HG02588 (cell line): ENCODE measurements around the gene CFAP210.

Experiments
- ATAC-seq: cut with Tn5 transposase; IDR thresholded peaks from one replicate; pipeline ENCODE4 v1.9.1; 2021; ENCODE audit warnings: mild to moderate bottlenecking, moderate library complexity; ENCODE audit not compliant: unreplicated experiment

CFAP210 gene

DNA sequence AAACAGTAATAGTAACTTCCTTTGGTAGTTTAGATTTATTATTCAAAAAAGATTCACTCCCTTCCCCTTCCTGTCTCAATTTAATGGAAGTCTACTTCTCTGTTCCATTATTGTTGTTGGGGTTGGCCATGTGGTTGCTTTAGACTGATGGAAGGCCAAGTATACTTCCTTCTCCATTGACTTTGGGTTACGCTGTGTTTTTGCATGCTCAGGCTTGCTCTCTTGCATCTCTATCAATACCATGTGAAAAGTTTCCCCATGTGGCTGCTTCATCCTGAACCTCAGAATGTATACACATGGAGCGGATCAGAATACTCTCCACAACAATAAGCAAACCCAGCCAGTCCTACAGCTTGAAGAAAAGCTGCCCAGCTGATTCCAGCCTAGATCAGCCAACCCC is 20.3 kb downstream of the CFAP210 start:
- no peak for ATAC-seq

DNA sequence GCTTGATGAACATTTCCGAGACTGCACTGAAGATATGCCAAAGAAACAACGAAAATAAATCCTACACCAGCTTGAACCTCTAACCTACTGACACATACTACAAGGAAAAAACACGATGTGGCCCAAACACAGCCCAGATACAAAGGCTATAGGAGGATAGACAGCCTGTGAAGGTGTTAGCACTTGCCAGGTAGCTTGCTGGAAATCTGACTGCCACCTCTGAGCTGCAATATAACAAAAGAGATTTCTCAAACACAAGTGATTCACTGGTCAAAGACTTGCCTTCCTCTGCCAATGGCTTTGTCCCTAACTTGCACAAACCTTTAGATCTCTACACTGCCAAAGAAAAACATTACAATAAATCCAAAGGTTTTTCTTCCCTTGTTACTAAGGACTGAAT is 21.1 kb downstream of the CFAP210 start:
- ATAC-seq, result no peak

DNA sequence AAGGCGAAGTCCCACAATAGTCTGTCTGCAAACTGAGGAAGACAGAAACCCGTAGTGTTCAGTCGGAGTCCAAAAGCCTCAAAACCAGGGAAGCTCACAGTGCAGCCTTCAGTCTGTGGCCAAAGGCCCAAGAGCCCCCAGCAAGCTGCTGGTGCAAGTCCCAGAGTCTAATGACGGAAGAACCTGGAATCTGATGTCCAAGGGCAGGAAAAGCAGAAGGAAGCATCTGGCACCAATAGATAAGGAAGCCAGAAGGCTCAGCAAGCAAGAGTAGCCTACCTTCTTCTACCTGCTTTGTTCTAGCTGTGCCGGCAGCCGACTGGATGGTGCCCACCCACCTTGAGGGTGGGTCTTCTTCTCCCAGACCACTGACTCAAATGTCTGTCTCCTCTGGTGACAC is 21.8 kb downstream of the CFAP210 start:
- ATAC-seq, result no peak

DNA sequence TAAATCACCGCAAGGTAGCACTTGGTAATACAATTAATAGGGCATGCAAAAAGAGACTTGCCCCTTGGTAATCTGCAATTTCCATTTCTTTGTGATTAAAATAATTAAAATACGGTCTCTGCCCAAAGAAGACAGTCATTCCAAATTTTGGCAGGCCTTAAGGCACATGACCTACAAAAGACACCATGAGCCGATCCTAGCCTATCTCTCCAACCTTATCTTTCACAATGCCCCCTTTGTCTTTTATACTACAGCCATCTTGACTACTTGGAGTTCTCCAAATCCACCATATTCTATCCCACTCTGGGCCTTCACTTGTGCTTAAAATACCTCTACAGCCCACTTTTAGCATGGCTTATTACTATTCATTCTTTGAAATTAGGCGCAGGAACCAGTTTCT is 23.3 kb downstream of the CFAP210 start:
- ATAC-seq, result no peak

DNA sequence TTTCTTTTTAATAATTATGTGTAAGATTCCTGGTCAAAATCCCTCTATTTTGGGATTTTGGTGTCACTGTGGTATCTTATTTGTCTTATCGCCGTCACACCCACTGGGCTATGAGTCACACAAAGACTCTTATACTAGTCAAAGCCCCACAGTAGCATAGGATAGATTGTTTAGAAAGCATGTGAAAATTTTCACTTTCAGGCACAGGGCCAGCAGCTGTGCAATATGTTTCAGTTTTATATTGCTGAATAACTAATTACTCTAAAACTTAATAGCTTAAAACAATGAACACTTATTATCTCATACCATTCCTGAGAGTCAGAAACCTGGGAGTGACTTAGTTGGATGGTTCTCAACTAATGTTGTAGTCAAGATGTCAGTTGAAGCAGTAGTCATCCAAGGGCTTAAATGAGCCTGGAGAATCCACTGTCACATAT is 24.0 kb downstream of the CFAP210 start:
- ATAC-seq, result no peak

DNA sequence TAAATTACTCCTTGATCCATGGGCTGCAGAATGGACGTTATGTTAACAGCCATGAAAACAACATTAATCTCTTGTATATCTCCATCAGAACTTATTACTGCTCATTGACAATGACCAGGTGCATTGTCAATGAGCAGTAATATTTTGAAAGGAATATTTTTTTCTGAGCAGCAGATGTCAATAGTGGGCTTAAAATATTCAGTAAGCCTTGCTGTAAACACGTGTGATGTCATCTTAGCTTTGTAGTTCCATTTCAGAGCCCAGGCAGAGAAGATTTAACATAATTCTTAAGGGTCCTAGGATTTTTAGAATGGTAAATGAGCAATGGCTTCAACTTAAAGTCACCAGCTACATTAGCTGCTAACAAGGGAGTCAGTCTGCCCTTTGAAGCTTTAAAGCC is 26.6 kb downstream of the CFAP210 start:
- no peak for ATAC-seq

DNA sequence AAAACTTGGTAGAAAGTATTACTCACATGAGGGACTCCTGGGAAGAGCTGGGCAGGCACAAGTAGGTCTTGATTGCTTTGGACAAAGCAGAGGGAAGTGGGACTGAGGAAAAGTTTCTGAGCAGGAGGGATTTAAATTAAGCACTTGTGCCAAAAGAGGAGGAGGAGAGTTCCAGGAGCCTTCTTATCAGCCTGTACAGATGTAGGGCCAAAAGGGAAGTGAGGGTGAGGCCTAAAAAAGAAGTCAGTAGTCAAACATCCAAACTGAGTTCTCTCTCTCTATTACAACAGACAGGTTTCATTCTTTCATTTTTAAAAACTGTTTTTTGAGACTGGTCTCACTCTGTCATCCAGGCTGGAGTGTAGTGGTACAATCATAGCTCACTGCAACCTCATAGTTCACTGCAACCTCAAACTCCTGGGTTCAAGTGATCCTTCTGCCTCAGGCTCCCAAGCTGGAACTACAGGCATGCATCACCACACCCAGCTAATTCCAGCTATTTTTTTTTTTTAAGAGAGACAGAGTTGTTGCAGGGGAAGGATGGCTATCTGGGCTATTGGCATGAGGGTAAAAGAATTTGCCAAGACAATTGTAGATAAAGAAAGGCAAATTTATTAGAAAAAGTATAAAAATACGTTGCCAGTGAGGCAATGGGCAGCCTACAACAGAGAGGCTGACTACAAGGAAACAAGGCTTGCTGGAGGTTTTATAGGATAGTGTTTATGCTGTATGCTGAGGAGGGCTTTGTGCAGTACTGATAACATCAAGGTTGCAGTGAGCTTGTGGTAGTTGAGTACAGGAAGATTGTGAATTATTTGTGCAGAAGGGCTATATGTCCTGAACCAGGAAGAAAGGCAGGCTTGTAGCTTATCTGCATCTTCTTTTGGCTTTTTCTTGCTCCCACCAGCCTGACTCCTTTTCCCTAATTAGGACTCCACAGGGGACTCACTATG is 29.0 kb downstream of the CFAP210 start:
- no peak for ATAC-seq

DNA sequence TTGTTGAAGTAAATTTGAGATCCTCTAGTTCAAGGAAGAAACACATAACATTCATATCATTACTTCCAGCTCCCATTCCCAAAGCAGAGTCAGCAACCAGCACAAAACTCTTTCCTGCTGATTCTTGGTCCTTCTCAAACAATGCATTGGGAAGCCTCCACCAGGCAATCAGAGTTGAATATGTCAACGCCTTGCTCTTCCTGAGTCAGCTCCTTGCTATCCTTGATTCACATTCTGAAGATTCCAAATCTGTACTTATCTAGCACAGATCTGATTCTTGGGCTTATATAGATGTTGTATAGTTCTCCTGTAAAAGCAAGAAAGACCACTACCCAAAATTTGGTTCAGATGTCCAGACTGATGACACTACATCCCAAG is 29.6 kb downstream of the CFAP210 start:
- ATAC-seq, result no peak

DNA sequence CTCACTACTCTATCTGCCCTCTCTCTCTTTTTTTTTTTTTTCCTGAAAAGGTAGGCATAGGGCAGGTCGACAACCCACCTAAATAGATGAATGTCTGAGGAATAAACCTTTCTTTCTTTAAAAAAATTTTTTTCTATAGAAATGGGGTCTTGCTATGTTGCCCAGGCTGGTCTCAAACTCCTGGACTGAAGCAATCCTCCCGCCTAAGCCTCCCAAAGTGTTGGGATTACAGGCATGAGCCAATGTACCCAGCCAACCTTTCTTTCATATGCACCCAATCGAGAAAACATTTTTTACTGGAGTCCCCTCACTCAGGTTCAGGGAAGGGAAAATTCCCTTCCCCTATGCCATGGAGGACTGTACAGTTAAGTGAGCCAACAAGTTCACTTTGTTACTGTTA is 31.0 kb downstream of the CFAP210 start:
- no peak for ATAC-seq

DNA sequence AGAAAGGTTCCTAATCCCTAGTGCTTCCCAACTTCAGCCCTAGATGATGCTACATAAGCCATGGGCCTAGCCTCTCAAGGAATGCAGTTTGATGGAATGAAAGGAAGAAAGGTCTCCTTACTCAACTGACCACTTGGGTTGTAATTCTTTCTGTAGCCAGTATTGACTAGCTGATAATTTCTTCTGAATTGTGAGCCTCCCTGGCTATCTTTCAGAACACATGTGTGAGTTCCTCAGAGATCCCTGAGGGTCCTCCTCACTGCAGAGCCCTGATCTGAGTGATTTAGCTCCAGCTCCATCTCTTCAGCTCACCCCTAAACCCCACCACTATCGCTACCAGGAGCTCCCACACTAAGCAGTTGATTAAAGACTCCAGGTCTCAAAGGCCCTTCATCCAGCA is 31.5 kb downstream of the CFAP210 start:
- no peak for ATAC-seq

DNA sequence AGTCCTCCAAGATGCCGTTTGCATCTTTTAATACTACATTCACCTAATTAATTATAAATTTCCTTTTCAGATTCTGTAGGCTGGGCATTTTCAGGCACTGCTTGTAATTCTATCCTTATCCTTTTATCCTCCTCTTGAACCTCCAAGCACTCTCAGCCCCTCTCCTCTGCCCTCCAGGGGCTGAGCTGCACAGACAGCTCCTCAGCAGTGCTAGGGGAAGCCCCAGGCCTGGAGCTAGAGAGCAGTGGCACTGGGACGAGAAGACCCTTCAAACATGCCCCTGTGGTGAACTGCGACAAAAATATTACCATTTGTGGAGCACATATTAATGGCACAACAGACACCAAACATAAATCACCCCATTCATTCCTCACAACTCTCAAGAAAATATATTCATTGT is 32.9 kb downstream of the CFAP210 start:
- no peak for ATAC-seq

DNA sequence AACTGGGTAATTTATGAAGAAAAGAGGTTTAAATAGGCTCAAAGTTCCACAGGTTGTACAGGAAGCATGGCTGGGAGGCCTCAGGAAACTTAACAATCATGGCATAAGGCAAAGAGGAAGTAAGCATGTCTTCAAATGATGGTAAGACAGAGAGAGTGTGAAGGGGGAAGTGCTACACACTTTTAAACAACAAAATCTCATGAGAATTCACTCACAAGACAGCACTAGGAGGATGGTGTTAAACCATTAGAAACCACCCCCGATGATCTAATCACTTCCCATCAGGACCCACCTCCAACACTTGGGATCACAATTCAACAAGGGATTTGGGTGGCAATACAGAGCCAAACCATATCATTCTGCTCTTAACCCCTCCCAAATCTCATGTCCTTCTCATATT is 34.9 kb downstream of the CFAP210 start:
- ATAC-seq, result no peak

DNA sequence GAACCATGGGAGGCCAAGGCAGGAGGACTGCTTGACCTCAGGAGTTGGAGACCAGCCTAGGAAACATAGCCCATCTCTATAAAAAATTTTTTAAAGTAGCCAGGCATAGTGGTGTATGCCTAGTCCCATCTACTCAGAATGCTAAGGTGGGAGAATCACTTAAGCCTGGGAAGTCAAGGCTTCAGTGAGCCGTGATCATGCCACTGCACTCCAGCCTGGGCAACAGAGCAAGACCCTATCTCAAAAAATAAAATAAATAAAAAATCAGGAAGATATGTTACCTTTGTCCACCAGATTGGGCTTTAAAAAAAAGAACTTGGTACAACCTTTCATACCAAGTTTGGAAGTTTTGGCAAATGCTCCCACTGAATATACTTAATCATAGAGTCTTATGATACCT is 35.3 kb downstream of the CFAP210 start:
- ATAC-seq, result no peak

DNA sequence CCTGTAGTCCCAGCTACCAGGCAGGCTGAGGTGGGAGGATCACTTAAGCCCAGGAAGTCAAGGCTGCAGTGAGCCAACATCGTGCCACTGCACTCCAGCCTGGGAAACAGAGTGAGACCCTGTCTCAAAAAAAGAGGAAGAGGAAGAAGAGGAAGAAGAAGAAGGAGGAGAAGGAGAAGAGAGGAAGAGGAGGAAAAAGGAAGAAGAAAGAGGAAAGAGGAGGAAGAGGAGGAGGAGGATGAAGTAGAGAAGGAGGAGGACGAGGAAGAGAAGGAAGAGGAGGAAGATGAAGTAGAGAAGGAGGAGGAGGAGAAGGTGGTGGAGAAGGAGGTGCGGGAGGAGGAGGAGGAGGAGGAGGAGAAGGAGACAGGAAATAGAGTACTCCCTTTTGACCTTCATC is 38.0 kb downstream of the CFAP210 start:
- no peak for ATAC-seq

DNA sequence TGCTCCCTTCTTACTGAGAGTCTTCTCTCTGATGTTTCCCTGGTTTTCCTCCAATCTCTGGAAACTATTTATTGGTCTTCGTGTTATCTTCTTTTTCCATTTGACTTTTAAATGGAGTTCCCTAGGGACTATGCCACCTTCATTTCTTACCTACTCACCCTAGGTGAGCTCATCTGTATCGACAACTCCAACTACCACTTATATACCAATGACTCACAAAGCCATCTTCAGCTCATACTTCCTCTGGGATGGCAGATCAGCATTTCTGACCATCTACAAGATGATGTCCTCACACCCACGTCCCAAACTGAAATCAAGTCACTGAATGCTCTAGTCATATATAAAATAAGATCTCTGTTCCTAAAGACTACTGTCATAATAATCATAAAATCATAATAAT is 40.6 kb downstream of the CFAP210 start:
- ATAC-seq, result no peak

DNA sequence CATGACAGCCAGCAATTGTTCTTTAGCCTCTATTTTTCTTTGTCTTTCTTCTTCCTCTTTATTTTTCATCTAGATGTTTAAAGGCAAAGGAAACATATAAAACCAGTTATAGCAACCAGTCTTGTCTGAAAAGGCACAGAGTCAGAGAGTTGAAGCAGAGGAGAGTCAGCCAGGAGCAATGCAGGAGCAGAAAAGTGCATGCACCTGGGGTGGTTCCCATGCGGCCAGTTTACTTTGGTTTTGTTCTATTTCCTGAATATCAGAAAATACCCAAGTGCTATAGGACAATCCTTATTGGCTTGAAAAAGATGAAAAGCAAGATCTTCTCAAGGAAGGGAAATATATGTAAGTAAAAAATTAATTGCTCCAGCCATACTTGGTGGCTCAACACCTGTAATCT is 44.9 kb downstream of the CFAP210 start:
- no peak for ATAC-seq

DNA sequence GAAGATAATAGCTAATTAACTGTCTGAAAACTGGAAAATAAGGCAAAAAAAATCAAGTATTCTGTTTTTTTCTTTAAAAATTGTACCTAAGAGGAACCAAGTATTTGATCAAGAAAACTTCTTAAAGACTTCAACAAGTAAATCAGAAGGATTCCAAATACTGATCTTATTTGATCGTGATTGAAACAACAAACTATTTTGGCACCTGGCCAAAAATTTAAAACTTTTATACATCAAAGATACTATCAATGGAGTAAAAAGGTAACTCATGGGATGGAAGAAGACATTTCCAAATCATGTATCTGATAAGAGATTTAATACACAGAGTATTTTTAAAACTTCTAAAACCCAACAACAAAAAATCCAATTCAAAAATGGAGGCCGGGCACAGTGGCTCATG is 46.7 kb downstream of the CFAP210 start:
- no peak for ATAC-seq

DNA sequence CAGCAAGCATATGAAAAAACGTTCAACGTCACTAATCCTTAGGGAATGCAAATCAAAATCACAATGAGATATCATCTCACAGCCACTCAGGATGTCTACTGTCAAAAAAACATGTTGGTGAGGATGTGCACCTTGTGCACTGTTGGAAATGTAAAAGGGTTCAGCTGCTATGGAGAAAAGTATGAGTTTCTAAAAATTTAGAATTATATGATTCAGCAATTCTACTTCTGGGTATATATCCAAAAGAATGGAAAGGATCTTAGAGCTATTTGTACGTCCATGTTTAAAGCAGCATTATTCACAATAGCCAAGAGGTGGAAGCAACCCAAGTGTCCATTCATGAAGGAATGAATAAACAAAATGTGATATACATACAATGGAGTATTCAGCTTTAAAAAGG is 50.0 kb downstream of the CFAP210 start:
- no peak for ATAC-seq

DNA sequence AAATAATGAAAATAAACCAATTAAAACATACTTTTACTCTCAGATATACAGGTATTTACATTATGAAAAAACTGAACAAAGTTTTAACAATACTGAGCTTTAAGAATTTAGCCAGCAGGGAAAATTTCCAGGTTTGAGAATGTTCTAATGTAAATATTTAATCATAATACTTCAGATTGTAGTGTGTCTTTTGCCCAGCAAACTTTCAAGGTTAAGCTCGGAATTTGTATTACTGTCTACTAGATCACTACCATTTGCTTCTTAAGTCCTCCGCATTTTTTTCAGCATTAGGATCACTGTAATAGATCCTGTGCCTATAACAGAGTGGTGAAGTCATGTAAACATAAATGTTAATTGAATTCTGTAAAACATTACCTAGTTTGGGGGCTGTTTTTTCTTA is 52.7 kb downstream of the CFAP210 start:
- no peak for ATAC-seq

DNA sequence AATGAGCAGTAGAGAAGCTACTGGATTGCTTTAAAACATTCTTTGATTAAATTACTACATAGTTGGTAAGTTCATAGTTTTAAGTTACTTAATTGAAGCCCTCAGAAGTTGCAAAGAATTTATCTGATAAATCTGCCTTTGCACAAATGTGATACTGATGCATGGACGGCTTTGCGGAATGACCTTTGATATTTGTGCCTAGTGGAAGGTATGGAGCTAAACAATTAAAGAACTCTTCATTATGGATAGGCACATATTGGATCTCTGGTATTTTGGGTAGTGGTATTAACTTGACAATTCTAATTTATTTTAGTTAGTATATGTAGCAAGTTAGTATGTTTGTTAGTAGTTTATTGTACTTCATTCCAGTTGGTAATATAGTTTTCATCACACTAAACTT is 54.1 kb downstream of the CFAP210 start:
- no peak for ATAC-seq

DNA sequence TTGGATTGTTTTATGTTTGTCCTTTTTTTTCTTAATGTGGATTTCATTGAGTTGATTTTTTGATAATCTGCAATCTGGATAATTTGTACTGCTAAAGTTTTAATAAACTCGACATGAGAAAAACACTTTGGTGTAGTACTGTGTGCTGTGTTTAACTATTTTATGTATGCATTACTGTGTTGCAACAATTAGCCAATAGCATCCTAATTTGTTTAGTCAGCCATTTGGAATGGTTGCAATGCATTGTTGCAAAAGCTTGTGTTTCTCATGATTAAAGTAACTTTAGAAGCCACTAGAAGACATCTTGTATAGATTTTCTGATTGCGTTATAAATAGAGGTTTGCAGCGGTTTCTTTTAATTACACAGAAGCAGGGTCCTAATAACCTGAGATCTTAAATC is 56.6 kb downstream of the CFAP210 start:
- ATAC-seq, result no peak

DNA sequence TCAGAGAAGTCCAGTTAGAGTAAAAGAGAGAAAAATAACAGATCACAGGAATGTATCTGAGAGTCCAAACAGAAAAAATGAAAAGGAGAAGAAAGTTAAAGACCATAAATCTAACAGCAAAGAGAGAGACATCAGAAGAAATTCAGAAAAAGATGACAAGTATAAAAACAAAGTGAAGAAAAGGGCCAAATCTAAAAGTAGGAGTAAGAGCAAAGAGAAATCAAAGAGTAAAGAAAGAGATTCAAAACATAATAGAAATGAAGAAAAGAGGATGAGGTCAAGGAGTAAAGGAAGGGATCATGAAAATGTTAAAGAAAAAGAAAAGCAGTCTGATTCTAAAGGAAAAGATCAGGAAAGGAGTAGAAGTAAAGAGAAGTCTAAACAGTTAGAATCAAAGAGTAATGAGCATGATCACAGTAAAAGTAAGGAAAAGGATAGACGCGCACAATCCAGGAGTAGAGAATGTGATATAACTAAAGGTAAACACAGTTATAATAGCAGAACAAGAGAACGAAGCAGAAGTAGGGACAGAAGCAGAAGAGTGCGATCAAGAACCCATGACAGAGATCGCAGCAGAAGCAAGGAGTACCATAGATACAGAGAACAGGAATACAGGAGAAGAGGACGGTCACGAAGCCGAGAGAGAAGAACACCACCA is 57.6 kb downstream of the CFAP210 start:
- ATAC-seq, result no peak
